Neural progenitor cell (in vitro differentiated cells): ENCODE measurements around the gene KLHL3.

ENCODE experiments used
- CTCF ChIP-seq: fragments of 200-600 bp; sonication (generic); IDR thresholded peaks from 2 replicates; pipeline ENCODE4 v1.5.1; 2017; ENCODE audit warnings: antibody characterized with exemption, mild to moderate bottlenecking
- EZH2 ChIP-seq: fragments of 200-600 bp; sonication (generic); IDR thresholded peaks from 2 replicates; pipeline ENCODE4 v1.6.1; 2017; ENCODE audit warnings: antibody characterized with exemption, mild to moderate bottlenecking, moderate library complexity

- TF ChIP-seq EZH2 (no peak), CTCF (no peak)
These were observed 29.0 kb downstream of the KLHL3 start for GRCh38 chr5:137706841-137707240.
